NCI-H146 treated with DMSO at 0.1 percent for 48 hours (cell line): ENCODE measurements around the gene LTK.

Experiments used
- DNase-seq: peaks from one replicate; lab custom pipeline; 2025; ENCODE audit not compliant: unreplicated experiment; lab: John Stamatoyannopoulos, UW

LTK gene

DNA sequence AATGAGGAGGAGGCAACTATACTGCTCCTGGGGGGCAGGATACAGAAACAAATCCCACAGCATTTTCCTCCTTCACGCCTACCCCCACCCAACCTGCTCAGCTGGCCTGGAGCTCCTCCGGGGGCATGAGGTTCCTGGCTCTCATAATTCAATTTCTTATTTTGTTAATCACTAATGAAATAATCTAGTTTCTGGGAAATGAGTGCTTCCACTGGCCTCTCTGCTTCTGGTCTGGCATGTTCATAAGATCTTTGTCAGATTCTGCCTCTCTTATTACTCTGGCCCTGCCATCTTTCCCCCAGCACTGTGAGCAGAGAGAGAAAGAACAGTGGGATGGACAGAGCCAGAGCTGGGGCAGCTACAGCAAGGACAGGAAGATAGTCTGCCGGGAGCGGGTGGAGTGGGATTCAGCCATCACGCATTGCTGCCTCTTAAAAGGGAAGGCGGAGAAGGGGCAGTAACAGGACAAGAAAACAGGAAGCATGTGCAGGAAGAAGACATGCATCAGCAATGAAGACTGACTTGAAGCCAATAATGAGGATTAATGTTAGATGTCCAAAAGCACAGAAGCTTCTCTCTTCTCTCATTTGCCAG, 16.8 kb upstream of the LTK start:
- DNase-seq: no peak

- DNase-seq: no peak
These were observed 9.5 kb upstream of the LTK start for GRCh38 chr15:41523097-41523496.

- no peak for DNase-seq
These were observed 8.0 kb upstream of the LTK start for GRCh38 chr15:41521614-41522013.

GRCh38 chr15:41520636-41521035, 7.0 kb upstream of the LTK start:
- no peak for DNase-seq

- DNase-seq: no peak
These were observed 4.3 kb upstream of the LTK start for GRCh38 chr15:41517895-41518449.

DNA sequence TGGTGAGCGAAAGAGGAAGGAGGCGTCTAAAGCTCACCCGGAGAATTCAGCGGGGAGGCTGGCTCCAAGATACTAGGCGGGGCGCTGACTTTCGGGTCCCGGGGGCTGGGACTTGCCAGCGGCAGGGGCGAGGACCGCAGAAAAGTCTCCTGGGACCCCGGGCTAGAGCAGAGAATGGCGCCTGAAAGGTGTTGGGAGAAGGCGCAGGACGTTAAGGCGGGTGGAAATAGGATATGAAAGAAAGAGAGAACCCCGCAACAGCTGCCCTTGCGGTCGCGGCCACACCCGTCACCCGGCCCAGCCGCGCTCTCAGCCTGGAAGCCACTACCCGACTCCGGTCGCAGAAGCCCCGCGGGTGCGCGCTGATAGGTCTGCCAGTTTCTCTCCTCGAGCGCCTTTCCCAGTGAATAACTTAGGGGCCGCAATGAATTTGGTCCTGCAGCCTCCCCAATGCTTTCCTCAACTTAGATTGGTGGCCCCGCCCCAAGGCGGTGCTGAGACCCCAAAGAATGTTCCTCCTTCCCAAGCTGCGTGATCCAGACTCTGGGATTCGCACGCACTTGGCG, 604 bp downstream of the LTK start:
- no peak for DNase-seq

GRCh38 chr15:41512512-41512939, 1.1 kb downstream of the LTK start:
- DNase-seq: no peak

- no peak for DNase-seq
These were observed 1.7 kb downstream of the LTK start for GRCh38 chr15:41511899-41512369.

GRCh38 chr15:41511331-41511898, 2.2 kb downstream of the LTK start:
- DNase-seq: no peak

DNA sequence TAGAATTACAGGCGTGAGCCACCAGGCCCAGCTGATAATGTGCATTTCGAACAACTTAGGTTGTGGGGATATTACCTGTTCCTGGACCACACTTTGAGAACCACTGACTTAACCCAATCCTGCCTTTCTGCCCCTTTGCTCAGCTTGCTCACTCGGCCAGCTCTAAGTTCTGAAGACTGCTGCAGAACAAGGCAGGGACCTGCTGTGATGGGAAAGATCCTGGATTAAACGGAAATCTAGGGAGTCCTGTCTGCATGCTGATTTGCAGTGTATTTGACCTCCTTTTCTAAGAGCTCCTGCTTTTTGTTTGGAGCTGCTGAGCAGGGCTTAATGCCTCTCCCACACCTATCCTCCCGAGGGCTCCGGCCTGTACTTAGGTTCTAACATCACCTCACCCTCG, 2.9 kb downstream of the LTK start:
- no peak for DNase-seq

DNA sequence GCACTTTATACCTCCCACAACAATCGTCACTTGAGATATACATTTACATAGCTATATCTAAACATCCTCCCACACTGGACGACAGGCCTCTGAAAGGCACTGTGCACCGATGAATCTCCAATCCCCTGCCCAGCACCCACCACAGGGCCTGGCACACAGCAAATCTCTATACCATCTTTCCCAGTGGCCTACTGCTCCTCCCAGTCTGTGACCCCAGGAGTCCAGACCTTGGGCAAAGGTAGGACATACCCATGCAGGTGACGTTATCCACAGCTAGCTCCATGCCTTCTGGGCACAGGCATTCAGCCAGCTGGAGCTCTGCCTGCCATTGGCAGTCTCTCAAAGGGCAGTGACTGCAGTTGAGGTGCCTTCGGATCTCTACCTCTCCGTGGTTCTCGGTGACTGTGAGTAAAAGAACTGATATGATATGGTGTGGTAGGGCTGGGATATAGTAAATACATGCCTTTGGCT, 5.8 kb downstream of the LTK start:
- DNase-seq: no peak

GRCh38 chr15:41506796-41507341, 6.8 kb downstream of the LTK start:
- no peak for DNase-seq

DNA sequence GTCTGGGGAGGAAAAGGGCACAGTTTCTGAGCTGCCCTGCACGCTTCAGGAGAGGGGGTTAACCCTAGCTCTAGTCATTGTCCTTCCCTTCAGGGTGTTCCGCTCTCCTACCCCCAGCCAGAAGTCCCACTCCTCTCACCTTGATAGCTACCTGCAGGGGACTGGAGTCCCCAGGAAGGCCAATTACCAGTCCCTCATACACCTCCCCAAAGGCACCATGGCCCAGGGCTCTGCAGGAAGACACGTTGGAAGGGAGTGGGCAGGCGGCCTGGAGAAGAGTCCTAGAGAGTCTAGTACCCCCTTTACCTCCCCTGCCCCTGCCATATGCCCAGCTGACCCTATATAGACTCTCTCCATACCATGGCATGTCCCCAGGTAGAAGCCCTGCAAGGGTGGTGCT, 7.9 kb downstream of the LTK start:
- DNase-seq: no peak

- DNase-seq: no peak
These were observed 8.7 kb downstream of the LTK start for GRCh38 chr15:41504751-41505492.

DNA sequence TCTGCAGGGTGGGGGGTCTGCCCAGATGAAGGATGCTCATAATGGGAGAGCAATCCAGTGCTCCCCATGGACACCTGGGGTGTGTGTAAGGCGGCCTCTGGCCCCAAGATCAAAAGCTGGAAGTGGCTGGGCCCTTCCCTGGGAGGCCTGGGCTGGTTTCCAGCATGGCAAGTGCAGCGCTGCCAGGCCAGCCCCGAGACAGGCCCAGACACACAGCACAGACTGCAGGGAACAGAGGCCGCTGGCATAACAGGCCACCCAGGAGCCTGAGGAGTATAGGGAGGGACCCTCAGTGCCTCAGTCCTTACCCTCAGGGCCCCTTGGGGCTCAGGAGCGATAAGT, 10.0 kb downstream of the LTK start:
- DNase-seq: no peak

- no peak for DNase-seq
These were observed 10.6 kb downstream of the LTK start for GRCh38 chr15:41502795-41503668.

DNA sequence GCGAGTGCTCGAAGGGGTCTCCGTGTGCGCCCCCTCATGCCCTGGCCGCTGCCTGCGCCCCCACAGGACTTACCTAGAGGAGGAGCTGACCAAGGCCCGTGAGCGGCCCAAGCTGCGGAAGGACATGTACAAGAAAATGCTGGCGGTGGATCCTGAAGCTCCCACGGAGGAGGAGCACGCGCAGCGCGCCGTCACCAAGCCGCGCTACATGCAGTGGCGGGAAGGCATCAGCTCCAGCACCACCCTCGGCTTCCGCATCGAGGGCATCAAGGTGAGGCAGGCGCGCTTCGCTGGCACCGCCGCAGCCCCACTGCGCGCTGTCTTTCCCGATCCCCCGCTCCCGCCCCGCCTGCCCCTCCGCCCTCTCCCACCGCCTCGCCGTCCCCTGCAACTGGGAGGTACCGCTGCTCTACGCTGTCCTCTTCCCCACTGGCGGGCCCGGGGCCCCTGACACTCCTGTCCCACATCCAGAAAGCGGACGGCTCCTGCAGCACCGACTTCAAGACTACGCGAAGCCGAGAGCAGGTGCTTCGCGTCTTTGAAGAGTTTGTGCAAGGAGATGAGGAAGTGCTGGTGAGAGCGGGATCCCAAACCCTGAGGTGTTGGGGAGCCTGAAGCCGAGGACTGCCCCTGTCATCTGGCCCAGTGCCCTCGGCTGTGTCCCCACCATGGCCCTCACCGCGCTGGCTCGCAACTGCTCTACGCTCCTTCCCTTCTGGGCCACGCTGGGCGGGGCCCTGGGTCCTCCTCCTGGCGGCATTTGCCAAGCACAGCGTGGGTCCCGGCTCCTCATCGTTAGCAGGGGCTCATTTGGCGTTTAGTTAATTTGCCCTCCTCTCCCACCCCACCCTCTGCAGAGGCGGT, 11.5 kb downstream of the LTK start:
- no peak for DNase-seq

DNA sequence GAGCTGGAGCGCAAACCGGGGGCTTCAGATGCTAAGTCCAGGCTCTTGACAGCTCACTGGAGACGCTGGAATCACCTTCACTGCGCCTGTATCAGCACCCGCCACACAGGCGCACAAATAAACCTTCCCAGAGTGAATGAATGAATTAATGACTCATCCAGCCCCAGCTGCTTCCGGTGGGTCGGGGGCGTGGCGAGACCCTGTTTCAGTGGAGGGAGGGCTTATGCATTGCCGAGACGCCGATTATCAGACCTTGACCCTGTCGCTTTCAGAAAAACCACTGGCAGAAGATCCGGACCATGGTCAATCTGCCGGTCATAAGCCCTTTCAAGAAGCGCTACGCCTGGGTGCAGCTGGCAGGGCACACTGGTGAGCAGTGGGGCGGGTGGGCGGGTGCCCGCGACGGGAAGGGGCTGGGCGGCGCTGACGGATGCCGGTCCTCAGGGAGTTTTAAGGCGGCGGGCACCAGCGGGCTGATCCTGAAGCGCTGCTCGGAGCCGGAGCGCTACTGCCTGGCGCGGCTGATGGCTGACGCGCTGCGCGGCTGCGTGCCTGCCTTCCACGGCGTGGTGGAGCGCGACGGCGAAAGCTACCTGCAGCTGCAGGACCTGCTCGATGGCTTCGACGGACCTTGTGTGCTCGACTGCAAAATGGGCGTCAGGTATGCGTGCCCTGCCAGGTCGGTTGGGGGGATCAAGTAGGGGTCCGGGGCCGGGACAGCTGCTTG, 12.3 kb downstream of the LTK start:
- DNase-seq: no peak
